HG03039 (cell line): Measurements from ENCODE around the gene FAM177B.

Experiments
- ATAC-seq: cut with Tn5 transposase; IDR thresholded peaks from one replicate; pipeline ENCODE4 v1.9.1; 2021; ENCODE audit warnings: mild to moderate bottlenecking, moderate library complexity; ENCODE audit not compliant: unreplicated experiment

Gene FAM177B

GRCh38 chr1:222784916-222785315, 47.9 kb downstream of the FAM177B start:
- ATAC-seq, result no peak

- ATAC-seq, result no peak
Measured at GRCh38 chr1:222785529-222785928, 48.5 kb downstream of the FAM177B start.

DNA sequence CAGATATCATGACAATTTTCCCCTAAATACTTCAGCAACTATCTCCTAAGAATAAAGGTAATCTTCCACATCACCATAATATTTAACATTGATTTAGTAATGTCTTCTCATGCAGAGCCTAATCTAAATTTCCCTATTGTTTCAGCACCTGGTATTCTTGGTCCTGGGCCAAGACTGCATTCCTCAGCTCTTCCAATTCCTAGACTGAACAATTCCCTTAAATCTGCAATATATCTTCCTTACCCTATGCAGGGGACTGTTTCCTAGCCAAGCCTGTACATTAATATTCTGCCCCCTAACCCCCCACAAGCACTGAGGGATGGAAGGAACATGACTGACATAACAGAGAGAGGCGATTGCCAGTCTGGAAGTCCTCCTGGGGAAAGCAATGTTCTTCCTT, 49.1 kb downstream of the FAM177B start:
- no peak for ATAC-seq

DNA sequence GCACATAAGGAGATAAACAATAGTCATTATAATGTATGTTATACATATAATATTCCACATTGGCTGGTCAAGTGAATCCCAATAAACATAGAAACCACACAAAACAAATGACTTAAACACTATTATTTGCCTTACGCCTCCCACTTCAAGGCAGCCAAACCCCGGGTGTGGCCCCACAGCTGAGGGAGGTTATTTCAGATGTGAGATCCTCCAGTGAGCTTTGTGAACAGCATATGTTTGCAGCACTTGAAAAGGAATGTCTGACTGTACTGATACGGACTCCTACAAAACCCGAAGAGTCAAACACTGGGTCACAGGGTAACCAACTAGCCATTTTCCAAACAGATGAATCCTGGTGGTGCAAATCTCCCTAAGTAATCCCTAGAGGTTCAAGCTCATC, 50.7 kb downstream of the FAM177B start:
- ATAC-seq, result no peak

GRCh38 chr1:222788402-222789156, 51.6 kb downstream of the FAM177B start:
- no peak for ATAC-seq

- no peak for ATAC-seq
Measured at GRCh38 chr1:222790115-222790514, 53.1 kb downstream of the FAM177B start.

DNA sequence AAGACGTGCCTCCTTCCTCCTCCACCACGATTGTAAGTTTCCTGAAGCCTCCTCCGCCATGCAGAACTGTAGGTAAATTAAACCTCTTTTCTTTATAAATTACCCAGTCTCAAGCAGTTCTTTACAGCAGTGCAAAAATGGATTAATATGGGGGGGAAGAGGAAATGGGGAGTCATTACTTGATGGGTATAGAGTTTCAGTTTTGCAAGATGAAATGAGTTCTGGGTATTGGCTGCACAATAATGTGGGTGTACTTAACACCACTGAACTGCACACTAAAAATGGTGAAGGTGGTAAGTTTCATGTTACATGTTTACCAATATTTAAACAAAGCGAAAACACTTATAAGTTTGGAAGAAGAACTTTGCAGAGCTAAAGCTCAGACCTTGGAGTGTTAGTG, 53.5 kb downstream of the FAM177B start:
- no peak for ATAC-seq

- ATAC-seq, result no peak
Measured at GRCh38 chr1:222791006-222791710, 54.2 kb downstream of the FAM177B start.

- ATAC-seq, result no peak
Measured at GRCh38 chr1:222792744-222793143, 55.7 kb downstream of the FAM177B start.

DNA sequence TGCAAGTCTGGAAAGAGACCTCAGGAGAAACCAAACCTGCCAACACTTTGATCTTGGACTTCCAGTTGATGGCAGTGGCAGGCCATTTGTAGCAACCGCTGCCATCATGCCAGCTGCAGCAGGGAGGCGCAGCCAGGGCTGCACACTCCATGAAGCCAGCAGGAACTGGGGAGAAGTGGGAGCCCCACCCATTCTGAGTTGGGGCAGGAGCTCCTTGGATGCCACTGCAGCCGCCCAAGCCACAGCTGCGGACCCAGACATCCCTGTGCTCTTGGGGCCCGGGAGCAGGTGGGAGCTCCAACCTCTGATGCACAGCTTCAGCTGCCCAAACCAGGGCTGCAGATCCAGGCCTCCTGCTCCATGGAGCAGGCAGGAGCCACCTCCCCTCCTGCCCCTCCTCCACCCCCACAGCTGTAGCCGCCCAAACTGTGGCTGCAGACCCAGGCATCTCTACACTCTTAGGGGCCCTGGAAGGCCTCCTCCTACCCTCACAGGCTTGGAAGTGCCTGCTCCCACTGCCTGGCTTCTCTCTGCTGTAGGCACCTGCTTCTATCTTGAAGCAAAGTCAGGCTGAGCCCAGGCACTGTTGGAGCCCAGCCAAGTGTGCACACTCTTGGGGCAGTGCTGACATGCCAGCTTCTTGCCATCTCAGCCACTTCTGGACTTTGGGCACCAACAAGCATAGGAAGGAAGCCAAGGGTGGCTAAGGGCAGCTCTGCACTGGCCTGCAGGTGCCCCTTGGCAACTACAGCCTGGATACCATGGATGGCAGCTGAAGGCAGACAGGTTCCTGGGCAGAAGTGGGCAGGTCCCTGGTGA, 57.9 kb downstream of the FAM177B start:
- ATAC-seq, result no peak

- ATAC-seq, result no peak
Measured at GRCh38 chr1:222798116-222798515, 61.1 kb downstream of the FAM177B start.

GRCh38 chr1:222798975-222799374, 62.0 kb downstream of the FAM177B start:
- ATAC-seq, result no peak
